Stimulated activated CD4-positive, alpha-beta T cell treated with anti-CD3 and anti-CD28 coated beads, Interleukin-12 subunit alpha, Interleukin-12 subunit beta, amount 100 ng/mL, for 48 hours (primary cell): Measurements from ENCODE around the gene BNC2.
"Not testable (repeated sequence)": the region's sequence is repeated elsewhere in the genome, so short reads cannot be mapped to it uniquely, and the experiment has no call there.

Experiments used
- DNase-seq, 3 donors: peaks; one replicate each; pipeline ENCODE4 v3.0.0-alpha.2; 2020; ENCODE audit warnings: low read depth in 2 of 3, low spot score in 1 of 3

BNC2 gene

DNA sequence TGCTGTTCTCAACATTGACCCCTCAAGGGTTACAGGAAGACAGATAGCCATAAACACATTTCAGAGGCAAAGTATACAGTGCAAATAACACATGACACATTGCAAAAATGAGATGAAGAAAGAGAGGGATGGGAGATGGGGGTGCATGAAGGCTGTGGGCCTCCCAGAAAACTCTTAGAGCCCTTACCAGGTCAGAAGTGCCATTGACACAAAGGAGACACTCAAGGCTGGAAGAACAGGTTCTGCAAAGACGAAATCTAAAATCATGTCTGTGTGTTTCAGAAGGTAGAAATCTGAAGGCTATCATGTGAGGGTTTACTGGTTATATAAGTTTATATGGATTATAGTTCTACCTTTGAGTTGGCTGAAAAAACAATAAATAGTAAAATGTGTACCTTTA, 318.8 kb downstream of the BNC2 start:
- DNase-seq: no peak

- DNase-seq: no peak
Measured at GRCh38 chr9:16545639-16546038, 324.8 kb downstream of the BNC2 start.

GRCh38 chr9:16544842-16545241, 325.6 kb downstream of the BNC2 start:
- no peak for DNase-seq

GRCh38 chr9:16543686-16544085, 326.8 kb downstream of the BNC2 start:
- no peak for DNase-seq

DNA sequence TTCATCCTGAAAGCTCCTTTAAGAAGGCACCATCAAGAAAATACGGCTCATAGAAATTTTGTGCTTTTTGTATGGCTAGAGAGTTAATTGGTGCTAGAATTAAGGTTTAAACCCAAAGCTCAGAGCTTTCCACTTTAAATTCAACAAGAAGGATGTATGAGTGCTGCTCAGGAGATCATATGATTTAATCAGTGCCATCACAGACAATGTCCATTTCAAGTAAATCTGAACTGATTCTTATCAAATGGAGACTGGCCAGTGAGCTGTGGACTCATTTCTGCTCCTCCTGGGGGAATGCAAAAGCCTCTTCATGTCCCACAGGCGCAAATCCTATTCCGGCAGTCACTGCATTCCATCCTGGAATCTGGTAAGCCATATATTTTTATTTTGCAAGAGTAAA, 327.2 kb downstream of the BNC2 start:
- DNase-seq: no peak

- no peak for DNase-seq
Measured at GRCh38 chr9:16542290-16542689, 328.2 kb downstream of the BNC2 start.

- DNase-seq: no peak
Measured at GRCh38 chr9:16540743-16541613, 329.5 kb downstream of the BNC2 start.

- DNase-seq: not testable (repeated sequence)
Measured at GRCh38 chr9:16539626-16540025, 330.8 kb downstream of the BNC2 start.

DNA sequence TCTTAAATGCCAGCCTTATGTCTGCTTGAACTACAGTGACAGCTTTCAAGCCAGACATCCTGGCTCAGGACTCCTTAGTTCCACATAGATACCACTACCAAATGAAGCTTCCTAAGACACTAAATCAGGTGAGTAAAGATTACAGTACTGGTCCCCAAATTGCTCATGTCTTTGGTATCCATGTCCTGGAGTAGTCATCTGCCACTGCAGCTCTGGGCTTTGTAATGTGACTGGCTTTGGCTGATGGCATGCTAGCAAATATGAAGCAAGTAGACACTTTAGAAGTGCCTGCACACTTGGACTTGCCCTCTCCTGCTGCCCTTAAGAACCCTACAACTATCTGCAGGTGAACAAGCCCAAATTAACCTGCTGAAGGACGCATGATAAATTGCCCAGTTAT, 334.9 kb downstream of the BNC2 start:
- DNase-seq: no peak

DNA sequence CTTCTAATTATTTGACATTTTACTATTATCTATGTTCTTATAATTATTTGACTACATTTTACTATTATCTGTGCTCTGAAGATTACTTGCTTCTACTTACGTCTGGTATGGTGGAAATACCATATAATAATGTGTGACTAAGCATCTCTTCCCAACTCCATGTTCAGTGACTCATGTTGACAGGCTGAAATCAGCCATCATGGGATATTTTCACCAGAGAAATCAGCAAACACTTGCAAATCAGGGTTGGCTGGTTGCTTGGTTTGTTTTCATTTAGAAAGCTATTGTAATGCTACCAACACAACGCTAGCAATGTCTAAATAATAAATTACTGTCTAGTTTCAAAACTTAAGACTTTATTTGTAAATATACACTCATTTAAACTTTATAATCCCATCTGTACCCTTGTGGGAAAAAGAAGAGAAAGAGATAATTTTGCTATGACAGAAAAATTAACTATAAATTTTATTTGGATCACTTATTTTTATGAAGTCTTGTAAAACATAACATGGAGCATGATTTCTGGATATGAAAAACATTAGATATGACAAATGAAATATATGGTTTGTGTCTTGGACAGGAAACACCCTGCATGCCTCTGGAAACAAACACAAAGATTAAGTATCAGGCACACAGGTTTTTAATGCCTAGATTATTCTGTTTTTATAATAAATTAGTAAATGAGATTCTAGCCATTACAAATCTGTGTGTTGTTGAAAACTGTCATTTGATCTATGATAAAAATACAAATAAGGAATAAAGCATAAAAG, 337.6 kb downstream of the BNC2 start:
- DNase-seq: no peak

GRCh38 chr9:16532272-16532671, 338.2 kb downstream of the BNC2 start:
- DNase-seq: no peak

DNA sequence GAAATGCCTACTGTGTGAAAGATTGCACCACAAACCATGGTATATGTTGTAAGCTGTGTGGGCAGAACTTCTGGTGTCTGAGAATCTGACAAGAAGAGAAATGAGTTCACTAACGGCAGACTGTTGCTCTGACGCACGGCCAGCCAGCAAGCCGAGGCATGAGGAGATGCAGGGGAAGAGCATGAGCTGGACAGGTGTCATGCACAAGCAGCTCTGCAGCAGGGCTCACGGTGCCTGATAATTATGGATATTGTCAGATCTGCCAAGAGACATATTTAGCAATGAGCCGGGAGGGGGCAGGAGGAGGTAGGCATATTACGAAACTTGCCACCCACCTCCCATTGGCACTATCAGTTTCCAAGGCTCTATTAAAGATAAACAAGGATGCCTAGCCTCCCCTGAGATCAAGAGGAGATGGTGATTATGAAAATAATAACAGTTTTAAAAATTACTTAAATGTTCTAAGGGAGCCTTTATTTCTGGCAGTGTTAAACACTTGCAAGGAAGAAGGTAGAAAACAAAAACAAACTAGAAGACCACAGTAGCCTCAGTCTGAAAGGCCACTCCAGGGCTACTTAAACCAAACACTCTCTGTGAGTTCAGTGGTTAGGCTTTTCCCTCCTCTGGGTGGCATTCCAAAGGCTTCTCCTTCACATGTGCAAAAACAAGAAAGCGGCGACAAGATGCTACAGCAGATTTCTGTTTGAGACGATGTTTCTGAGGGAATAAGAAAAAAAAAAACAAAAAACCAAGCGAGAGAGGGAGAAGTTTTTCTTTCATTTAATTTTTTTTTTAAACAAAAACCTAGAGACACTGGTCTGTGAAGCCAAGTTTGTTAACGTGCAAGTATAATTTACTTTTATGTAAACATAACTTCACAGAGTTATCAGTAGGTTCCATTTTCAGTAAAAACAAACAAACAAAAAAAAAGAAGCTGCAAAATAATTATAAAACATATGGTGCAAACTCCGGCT, 339.5 kb downstream of the BNC2 start:
- no peak for DNase-seq

DNA sequence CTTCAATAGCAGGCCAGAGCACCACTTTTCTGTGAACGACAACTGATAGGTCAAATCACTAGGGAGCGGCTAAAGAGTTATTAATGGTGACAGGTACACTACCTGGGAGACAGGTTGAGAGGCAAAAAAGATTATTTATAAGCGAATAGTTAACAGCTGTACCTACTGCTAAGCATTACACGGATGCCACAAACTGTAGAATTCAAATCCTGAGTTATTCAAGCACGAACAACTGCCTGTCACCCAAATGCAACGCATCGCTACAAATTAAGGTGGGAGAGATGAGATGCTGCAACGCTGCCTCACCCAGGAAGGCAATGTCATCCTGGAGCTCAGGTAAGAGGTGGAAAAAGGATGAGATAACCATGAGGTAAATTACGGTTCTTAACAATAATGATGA, 342.9 kb downstream of the BNC2 start:
- DNase-seq: no peak

DNA sequence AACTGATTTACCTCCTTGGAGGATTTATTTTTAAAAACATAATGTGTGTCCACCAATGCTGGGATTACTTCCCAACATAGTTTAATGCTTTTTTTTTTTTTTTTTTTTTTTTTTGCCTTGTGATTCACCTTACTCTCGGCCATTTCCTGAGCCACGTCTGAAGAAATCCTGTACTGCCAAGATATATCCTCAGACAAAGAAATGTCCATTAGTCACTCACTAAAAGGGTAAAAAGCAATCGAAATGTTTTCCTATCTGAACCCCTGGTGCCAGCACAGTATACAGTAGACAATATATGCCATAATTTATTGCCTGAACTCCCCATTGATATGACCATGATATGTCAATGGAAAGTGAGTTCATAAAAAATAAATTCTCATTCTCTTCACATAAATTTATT, 344.1 kb downstream of the BNC2 start:
- no peak for DNase-seq

DNA sequence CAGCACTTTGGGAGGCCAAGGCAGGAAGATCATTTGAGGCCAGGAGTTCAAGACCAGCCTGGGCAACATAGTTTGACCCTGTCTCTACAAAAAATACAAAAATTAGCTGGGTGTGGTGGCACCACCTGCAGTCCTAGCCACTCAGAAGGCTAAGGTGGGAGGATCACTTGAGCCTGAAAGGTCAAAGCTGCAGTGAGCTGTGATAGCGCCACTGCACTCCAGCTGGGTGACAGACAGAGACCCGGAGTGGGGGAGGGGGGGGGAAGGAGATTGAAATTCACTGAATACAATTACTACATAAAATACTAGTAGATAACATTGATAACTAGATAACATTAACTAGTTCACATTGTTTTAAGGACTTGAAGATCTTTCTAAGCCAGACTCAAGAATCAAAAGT, 345.6 kb downstream of the BNC2 start:
- DNase-seq: no peak

- no peak for DNase-seq
Measured at GRCh38 chr9:16524078-16524477, 346.4 kb downstream of the BNC2 start.

GRCh38 chr9:16521868-16522411, 348.5 kb downstream of the BNC2 start:
- DNase-seq: no peak

DNA sequence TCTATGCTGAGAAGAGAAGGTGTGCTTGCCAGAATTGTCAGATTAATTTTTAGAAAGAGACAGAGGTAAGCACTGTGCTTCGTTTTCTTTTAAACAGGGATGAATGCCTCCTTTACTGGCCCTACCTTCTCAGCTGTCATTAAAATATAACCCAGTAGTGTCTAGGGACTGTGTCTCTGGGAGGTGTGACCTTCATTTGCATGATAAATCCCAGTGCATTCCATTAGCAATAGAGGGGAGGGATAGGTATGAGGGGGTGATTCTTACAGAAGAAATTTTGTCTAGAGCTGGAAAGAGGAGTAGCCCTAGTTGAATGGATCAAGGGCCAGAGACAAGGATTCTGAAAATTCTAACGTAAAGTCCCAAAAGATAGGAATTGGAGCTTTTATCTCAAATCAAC, 351.5 kb downstream of the BNC2 start:
- DNase-seq: no peak

DNA sequence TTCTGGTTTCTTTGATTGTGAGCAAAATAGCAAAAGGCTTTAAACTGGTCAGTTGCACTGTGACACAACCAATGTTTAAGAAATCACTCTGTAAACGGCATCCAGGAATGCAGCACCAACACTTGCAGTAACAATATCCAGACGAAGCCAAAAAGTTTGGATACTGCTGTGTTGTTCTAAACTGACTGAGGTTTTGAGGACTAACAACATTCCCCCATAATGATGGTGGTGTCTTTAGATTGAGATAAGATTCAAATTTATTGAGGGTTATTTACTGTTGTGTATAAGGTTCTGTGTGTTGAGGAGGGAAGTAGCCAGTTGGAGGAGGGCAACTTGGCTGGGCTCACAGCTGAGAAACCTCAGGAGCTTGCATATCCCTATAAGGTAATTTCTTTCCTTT, 353.6 kb downstream of the BNC2 start:
- no peak for DNase-seq

DNA sequence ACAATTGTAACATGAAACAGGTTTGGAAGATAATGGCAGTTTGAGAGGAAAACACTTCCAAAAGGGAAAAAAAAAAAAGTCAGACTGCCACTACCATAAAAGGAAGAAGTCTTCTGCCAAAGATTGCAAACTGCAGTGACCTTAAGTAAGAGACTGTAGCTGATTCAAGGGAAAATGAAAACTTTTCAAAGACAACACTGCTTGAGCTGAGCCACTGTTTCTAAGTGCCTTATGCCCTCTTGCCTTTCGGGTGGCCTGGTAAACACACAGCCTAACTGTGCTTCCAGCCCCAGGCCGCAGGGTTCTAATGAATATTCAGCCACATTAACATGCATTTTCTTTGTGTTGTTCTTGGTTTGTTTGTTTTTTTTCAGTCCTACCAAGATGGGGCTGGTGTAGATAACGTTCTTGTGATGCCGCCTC, 354.6 kb downstream of the BNC2 start:
- no peak for DNase-seq

GRCh38 chr9:16515207-16515606, 355.3 kb downstream of the BNC2 start:
- no peak for DNase-seq
